HG02571 (cell line): ENCODE measurements around the gene NCSTN.
A peak's percentile ranks its signal among the peaks of the same experiment; 100 is the strongest.

ENCODE experiments used
- ATAC-seq: cut with Tn5 transposase; IDR thresholded peaks from one replicate; pipeline ENCODE4 v1.9.1; 2021; ENCODE audit warnings: mild to moderate bottlenecking, moderate library complexity; ENCODE audit not compliant: unreplicated experiment

NCSTN gene

GRCh38 chr1:160342953-160343869, at the start of gene NCSTN, which contains the start of gene COPA:
Gene NCSTN (plus strand): TSS chr1:160343383. CDS start chr1:160343397, 14 bp downstream.
Gene COPA (minus strand): TSS chr1:160343250. CDS start chr1:160343170, 80 bp downstream.
- peak; percentile 90 for ATAC-seq

- no peak for ATAC-seq
Observed at GRCh38 chr1:160296036-160296435, 47.1 kb upstream of the NCSTN start.

GRCh38 chr1:160300173-160300572, 43.0 kb upstream of the NCSTN start:
- no peak for ATAC-seq

- ATAC-seq: no peak
Observed at GRCh38 chr1:160307118-160307791, 35.9 kb upstream of the NCSTN start.

- ATAC-seq: no peak
Observed at GRCh38 chr1:160308451-160309184, 34.6 kb upstream of the NCSTN start.

- ATAC-seq: no peak
Observed at GRCh38 chr1:160309185-160309557, 34.0 kb upstream of the NCSTN start.

DNA sequence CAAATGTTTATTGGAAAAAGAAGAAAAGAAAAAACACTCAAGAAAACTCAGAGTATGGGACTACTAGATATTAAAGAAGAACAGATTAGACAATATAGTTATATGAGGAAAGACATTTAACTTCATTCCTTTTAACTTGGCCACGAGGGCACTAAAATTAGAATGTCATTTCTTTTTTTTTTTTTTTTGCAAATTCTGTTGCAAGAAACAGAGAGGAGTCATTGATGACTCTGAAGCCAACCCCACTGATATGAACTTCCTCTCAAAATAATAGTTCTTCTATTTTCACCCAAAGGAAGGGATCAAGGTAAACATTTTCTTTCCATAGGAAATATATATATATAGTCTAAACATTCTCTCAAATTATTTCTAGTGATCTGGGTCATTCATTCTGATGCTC, 33.6 kb upstream of the NCSTN start:
- no peak for ATAC-seq

- ATAC-seq: no peak
Observed at GRCh38 chr1:160315359-160315758, 27.8 kb upstream of the NCSTN start.

- no peak for ATAC-seq
Observed at GRCh38 chr1:160322831-160323230, 20.4 kb upstream of the NCSTN start.

DNA sequence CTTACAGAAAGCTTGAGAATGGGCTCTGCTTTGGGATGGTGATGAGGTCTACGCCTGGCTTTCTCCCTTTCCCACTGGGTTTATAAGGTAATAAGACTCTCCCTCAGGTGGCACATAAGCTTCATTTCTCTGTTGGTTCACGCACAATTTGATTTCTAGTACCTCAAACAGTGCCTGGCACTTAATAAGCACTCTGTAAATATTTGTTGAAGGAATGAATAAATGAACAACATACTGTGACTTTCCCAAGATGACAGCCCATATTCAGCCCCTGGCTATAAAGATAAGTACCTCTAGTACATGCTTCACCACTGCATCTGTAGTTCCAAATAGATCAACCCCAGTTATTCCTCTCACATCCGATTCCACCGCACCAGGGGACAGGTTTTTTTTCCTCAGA, 17.9 kb upstream of the NCSTN start:
- no peak for ATAC-seq

GRCh38 chr1:160326418-160326817, 16.8 kb upstream of the NCSTN start:
- no peak for ATAC-seq

- no peak for ATAC-seq
Observed at GRCh38 chr1:160328184-160328583, 15.0 kb upstream of the NCSTN start.

GRCh38 chr1:160330119-160330518, 13.1 kb upstream of the NCSTN start:
- ATAC-seq: no peak

GRCh38 chr1:160332516-160332915, 10.7 kb upstream of the NCSTN start:
- ATAC-seq: no peak

DNA sequence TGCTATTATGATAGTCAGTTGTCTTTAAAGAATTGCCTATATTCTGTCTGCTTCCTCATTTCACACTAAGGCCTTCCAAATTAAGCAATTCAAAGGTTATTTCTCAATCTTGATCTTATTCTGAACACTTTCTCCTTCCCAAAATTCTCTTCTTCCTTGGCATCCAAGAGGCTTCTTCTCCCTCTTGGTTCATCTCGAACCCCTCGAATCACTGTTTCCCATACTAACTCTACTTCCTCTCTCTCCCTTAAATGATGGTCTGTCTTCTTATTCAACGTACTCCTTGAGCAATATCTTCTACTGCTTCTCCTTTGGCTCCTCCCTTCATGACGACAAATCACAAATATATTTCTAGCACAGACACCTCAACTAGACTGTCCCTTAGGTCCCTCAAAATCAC, 4.6 kb upstream of the NCSTN start:
- ATAC-seq: no peak

DNA sequence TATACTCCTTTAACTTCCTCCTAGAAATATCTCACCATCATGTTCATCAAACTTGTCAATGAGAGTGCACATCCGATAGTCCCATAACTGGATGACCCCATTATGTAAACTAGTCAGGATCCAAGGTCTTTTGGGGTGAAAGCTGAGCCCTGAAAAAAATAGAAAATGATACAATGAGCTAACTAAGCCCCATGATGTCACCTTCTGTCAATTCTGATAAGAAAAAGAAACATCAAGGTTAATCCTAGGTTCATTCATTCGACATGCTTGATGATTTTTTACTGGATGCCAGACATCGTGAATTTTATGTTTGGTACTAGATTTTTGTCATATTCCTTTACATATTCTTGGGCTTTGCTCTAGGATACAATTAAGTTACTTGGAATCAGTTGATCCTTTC, 3.0 kb upstream of the NCSTN start:
- ATAC-seq: no peak

DNA sequence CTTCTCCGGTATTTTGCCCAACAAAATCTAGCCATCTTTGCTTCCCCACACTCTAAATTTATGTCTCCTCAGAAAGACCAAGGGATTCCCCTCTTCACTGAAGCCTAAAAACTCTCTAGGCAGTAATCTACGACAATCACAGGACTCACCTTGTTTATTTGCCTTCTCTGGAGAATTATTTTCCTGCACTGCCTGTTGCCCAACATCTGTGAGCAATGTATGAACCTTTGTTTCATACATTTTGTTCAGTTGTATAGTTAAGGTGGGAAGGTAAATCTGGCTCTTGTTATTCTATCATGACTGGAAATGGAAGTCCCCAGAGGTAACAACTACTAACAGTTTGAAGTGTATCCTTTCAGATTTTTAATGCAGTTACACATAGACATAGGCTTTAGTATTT, 2.3 kb upstream of the NCSTN start:
- no peak for ATAC-seq

DNA sequence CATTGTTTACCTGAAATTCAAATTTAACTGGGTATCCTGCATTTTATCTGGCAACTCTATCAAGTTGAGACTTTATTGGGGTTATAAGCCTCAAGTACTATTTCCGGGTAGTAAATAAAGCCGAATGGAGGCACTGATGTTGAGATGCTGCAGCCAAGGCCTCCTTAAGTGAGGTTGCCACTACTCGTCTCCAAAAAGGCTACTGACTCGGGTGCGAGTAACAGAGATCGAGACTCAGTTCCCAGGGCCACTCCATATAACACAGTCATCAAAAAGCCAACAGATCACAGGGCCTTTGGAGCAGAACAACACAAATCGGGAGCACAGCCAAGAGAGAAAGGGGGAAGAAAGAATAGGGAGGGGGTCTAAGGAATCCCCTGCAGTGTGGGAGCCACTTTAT, 657 bp upstream of the NCSTN start:
- no peak for ATAC-seq

GRCh38 chr1:160344241-160344640, 1.1 kb downstream of the NCSTN start:
- no peak for ATAC-seq

DNA sequence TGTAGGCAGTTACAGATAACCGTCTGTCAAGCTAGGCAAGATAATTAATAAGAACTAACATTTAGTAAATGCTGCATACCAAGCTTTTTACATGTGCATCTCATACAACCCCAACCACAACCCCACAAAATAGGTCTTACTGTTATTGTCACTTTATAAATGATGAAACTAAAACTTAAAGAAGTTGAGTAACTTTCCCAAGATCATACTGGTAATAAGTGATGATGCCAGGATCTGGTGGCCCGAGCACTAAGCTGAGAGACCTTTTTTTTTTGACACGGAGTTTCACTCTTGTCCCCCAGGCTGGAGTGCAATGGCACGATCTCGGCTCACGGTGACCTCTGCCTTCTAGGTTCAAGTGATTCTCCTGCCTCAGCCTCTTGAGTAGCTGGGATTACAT, 1.8 kb downstream of the NCSTN start:
- ATAC-seq: no peak

DNA sequence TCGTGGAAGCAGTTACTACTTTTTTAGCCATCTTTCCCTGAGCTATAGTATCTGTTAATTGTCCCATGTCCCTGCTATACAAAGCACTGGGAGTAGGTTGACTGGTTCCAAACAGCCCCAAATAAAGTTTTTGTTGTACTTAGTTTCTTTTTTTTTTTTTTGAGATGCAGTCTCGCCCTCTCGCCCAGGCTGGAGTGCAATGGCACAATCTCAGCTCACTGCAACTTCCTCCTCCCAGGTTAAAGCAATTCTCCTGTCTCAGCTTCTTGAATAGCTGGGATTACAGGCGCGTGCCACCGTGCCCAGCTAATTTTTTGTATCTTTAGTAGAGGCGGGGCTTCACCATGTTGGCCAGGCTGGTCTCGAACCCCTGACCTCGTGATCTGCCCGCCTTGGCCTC, 3.3 kb downstream of the NCSTN start:
- no peak for ATAC-seq
